ENCODE data around the gene KRTAP9-3.
"Not testable (repeated sequence)": the region's sequence is repeated elsewhere in the genome, so short reads cannot be mapped to it uniquely, and the experiment has no call there.

Gene KRTAP9-3, protein sequence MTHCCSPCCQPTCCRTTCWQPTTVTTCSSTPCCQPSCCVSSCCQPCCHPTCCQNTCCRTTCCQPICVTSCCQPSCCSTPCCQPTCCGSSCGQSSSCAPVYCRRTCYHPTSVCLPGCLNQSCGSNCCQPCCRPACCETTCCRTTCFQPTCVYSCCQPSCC

DNA sequence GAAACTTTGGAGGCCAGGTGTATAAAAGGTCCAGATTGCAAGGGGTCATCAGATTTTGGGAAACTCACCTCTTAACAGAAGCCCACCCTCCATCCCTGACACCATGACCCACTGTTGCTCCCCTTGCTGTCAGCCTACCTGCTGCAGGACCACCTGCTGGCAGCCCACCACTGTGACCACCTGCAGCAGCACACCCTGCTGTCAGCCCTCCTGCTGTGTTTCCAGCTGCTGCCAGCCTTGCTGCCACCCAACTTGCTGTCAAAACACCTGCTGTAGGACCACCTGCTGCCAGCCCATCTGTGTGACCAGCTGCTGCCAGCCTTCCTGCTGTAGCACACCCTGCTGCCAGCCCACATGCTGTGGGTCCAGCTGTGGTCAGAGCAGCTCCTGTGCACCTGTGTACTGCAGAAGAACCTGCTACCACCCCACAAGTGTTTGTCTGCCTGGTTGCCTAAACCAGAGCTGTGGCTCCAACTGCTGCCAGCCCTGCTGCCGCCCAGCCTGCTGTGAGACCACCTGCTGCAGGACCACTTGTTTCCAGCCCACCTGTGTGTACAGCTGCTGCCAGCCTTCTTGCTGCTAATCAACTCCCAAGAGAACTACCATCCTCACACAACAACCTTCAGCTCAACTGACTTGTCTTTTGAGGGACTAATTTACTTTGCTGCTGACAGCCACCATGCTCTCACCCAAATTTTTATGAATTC, at the start of gene KRTAP9-3:
Gene KRTAP9-3, plus strand, starts transcription at position 51 of the 707 bp plus-strand sequence. Its CDS starts 53 bp downstream, at position 104.
- H3K27me3 ChIP-seq (ENCODE audit: insufficient read depth, poor library complexity, severe bottlenecking); H3K36me3 ChIP-seq (ENCODE audit: low read depth); H3K4me3 ChIP-seq (ENCODE audit: severe bottlenecking); ATAC-seq (ENCODE audit: low read depth); H3K9me3 ChIP-seq (ENCODE audit: severe bottlenecking); H3K27ac ChIP-seq (ENCODE audit: poor library complexity, severe bottlenecking); DNase-seq (ENCODE audit: low spot score); H3K4me1 ChIP-seq (ENCODE audit: insufficient read depth, poor library complexity, severe bottlenecking): not testable (repeated sequence)

DNA sequence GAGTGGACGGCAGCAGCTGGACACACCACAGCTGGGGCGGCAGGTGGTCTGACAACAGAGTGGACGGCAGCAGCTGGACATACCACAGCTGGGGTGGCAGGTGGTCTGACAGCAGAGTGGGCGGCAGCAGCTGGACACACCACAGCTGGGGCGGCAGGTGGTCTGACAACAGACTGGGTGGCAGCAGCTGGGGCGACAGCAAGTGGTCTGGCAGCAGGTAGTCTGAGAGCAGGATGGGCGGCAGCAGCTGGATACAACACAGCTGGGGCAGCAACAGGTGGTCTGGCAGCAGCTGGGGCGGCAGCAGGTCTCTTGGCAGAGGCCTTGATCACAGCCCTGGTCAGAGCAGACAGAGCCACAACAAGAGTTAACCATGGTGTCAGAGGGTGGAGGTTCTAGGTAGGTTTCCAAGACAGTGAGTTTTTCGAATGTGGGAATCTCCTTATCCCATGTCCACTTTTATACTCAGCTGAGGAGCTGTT, 47.7 kb upstream of the KRTAP9-3 start, which contains the start of gene KRTAP4-1:
Gene KRTAP4-1, minus strand, starts transcription at position 432 of the 482 bp plus-strand sequence. Its CDS starts 57 bp downstream, at position 375.
- Histone ChIP-seq H3K4me1 (ENCODE audit: insufficient read depth, poor library complexity, severe bottlenecking) (no peaks in the 10 kb centered on the region), H3K9me3 (ENCODE audit: severe bottlenecking) (no peaks in the 10 kb centered on the region), H3K27me3 (ENCODE audit: insufficient read depth, poor library complexity, severe bottlenecking) (no peaks in the 10 kb centered on the region), H3K27ac (ENCODE audit: poor library complexity, severe bottlenecking) (no peak within 1 kb of the TSS), H3K36me3 (ENCODE audit: low read depth) (no peaks in the 10 kb centered on the region), H3K4me3 (ENCODE audit: severe bottlenecking) (no peak within 1 kb of the TSS)
- ATAC-seq (ENCODE audit: low read depth): no peak
- TF ChIP-seq, protein P1, sequence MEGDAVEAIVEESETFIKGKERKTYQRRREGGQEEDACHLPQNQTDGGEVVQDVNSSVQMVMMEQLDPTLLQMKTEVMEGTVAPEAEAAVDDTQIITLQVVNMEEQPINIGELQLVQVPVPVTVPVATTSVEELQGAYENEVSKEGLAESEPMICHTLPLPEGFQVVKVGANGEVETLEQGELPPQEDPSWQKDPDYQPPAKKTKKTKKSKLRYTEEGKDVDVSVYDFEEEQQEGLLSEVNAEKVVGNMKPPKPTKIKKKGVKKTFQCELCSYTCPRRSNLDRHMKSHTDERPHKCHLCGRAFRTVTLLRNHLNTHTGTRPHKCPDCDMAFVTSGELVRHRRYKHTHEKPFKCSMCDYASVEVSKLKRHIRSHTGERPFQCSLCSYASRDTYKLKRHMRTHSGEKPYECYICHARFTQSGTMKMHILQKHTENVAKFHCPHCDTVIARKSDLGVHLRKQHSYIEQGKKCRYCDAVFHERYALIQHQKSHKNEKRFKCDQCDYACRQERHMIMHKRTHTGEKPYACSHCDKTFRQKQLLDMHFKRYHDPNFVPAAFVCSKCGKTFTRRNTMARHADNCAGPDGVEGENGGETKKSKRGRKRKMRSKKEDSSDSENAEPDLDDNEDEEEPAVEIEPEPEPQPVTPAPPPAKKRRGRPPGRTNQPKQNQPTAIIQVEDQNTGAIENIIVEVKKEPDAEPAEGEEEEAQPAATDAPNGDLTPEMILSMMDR (IDR thresholded peaks at IDR 0.05; ENCODE audit: poor library complexity, severe bottlenecking): no peak
- DNase-seq (ENCODE audit: low spot score): no peak

DNA sequence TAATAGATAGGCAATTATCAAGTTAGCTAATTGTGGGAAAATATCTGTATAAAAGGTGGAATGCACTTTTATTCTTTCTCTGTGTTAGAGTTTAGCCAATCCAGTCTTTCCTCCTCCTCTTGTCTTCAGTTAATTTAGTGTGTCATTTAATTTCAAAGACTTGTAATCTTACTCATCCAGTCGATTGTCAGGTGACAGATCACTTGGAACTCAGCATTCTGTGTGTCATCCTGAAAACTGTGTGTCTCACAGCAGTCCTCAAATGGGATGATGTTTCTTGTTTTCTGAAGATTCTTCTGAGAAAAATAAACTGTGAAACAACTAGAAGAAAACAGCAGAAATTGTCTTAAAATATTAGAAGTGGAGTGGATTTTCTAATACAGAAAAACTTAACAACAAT, 47.2 kb upstream of the KRTAP9-3 start:
- TF ChIP-seq, protein P1 (IDR thresholded peaks at IDR 0.05; ENCODE audit: poor library complexity, severe bottlenecking): no peak
- no peaks in the 10 kb centered on the region for H3K36me3 ChIP-seq (ENCODE audit: low read depth)
- no peaks in the 10 kb centered on the region for H3K4me1 ChIP-seq (ENCODE audit: insufficient read depth, poor library complexity, severe bottlenecking)
- H3K4me3 ChIP-seq (ENCODE audit: severe bottlenecking): no peak overlapping the region
- no peak for DNase-seq (ENCODE audit: low spot score)
- no peak overlapping the region for H3K27ac ChIP-seq (ENCODE audit: poor library complexity, severe bottlenecking)
- no peak for ATAC-seq (ENCODE audit: low read depth)
- H3K9me3 ChIP-seq (ENCODE audit: severe bottlenecking): no peaks in the 10 kb centered on the region
- H3K27me3 ChIP-seq (ENCODE audit: insufficient read depth, poor library complexity, severe bottlenecking): no peaks in the 10 kb centered on the region

DNA sequence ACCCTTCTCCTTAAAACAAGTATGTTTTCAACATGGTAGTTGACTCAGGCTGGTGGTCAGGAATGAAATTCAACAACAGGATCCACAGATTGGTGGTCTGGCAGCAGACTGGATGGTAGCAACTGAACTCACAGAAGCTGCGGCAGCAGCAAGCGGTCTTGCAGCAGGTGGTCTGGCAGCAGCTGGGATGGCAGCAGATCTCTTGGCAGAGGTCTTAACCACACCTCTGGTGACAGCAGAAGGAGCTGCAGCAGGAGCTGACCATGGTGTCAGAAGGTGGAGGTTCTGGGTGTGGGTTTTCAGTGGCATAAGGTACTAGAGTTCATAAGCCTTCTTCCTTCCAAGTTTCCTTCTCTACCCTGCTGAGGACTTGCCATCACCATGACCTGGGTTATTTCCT, 45.4 kb upstream of the KRTAP9-3 start:
- TF ChIP-seq, protein P1 (IDR thresholded peaks at IDR 0.05; ENCODE audit: poor library complexity, severe bottlenecking): no peak

DNA sequence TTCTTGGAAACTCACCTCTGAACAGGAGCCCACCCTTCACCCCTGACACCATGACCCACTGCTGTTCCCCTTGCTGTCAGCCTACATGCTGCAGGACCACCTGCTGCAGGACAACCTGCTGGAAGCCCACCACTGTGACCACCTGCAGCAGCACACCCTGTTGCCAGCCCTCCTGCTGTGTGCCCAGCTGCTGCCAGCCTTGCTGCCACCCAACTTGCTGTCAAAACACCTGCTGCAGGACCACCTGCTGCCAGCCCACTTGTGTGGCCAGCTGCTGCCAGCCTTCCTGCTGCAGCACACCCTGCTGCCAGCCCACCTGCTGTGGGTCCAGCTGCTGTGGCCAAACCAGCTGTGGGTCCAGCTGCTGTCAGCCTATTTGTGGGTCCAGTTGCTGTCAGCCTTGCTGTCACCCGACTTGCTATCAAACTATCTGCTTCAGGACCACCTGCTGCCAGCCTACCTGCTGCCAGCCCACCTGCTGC, 42.4 kb upstream of the KRTAP9-3 start, which contains the start of gene KRTAP9-1:
Gene KRTAP9-1, plus strand, starts transcription at position 51 of the 482 bp plus-strand sequence. Its CDS starts 0 bp downstream, at position 51.
- H3K9me3 ChIP-seq (ENCODE audit: severe bottlenecking); H3K27ac ChIP-seq (ENCODE audit: poor library complexity, severe bottlenecking); H3K4me1 ChIP-seq (ENCODE audit: insufficient read depth, poor library complexity, severe bottlenecking); H3K4me3 ChIP-seq (ENCODE audit: severe bottlenecking); H3K36me3 ChIP-seq (ENCODE audit: low read depth); DNase-seq (ENCODE audit: low spot score); H3K27me3 ChIP-seq (ENCODE audit: insufficient read depth, poor library complexity, severe bottlenecking); ATAC-seq (ENCODE audit: low read depth): not testable (repeated sequence)

More for the DNA sequence above, 45.4 kb upstream of the KRTAP9-3 start:
- ATAC-seq (ENCODE audit: low read depth) (no peak), DNase-seq (ENCODE audit: low spot score) (no peak)
- no peaks in the 10 kb centered on the region for H3K36me3 ChIP-seq (ENCODE audit: low read depth)
- H3K27me3 ChIP-seq (ENCODE audit: insufficient read depth, poor library complexity, severe bottlenecking): no peaks in the 10 kb centered on the region
- no peak overlapping the region for H3K4me3 ChIP-seq (ENCODE audit: severe bottlenecking)
- H3K27ac ChIP-seq (ENCODE audit: poor library complexity, severe bottlenecking): no peak overlapping the region
- H3K9me3 ChIP-seq (ENCODE audit: severe bottlenecking): no peaks in the 10 kb centered on the region
- H3K4me1 ChIP-seq (ENCODE audit: insufficient read depth, poor library complexity, severe bottlenecking): no peaks in the 10 kb centered on the region
